HCT116 (cell line): ENCODE data around the gene SIX3. TPM values are rescaled to one million over a fixed set of nuclear protein-coding genes. Genes with fewer than 3 reads are reported as not detected.

Source experiments
- ATAC-seq: fragments of 200-7000 bp; cut with Tn5 transposase; 2 replicates; pipeline ENCODE4 v1.9.1; 2020; ENCODE audit warnings: mild to moderate bottlenecking, moderate library complexity
- BruUV-seq: library from RNA; stranded (reverse); fragments of 400-500 nt; replicated peaks from 2 replicates; lab custom pipeline; 2021; lab: Mats Ljungman, UMichigan
- CTCF ChIA-PET: fragments of 300-600 bp; sonication (Branson Sonifier 250); formaldehyde crosslinking; loops from one replicate; lab custom pipeline; 2021; ENCODE audit warnings: antibody characterized with exemption; lab: Charles Lee
- POLR2A ChIA-PET: fragments of 300-600, 350-600 bp; sonication (Branson Sonifier 250); formaldehyde crosslinking; loops from one replicate; lab custom pipeline; 2021; ENCODE audit warnings: antibody characterized with exemption; lab: Charles Lee
- RAD21 ChIA-PET, 2 experiments: fragments of 300-600 bp; sonication (Branson Sonifier 250); formaldehyde crosslinking; loops; one replicate each; lab custom pipeline; 2023; ENCODE audit warnings: low total read pairs in 2 of 2; ENCODE audit not compliant: uncharacterized antibody in 2 of 2, unreplicated experiment in 2 of 2, low non-redundant PET in 1 of 2; lab: Charles Lee
- DNase-seq: peaks from one replicate; pipeline ENCODE4 v3.0.0-alpha.2; 2010; ENCODE audit warnings: low read depth, low spot score
- H2AFZ ChIP-seq: fragments of 200-600 bp; shearing (Covaris generic), sonication (generic); 2 replicates; pipeline ENCODE4 v1.6.1; 2017; ENCODE audit warnings: low read depth, mixed run types, mixed read lengths, antibody characterized with exemption, low read length; ENCODE audit not compliant: poor library complexity, severe bottlenecking
- H3K27ac ChIP-seq: 2 replicates; pipeline ENCODE4 v1.5.1; 2012; ENCODE audit warnings: low read depth, low read length
- H3K27me3 ChIP-seq: fragments of 200-600 bp; sonication (generic); 2 replicates; pipeline ENCODE4 v1.6.1; 2016; ENCODE audit warnings: mixed run types, low read length, mixed read lengths; ENCODE audit not compliant: insufficient read depth
- H3K36me3 ChIP-seq, 2 experiments: fragments of 200-500 bp in 1 of 2; fragments of 200-600 bp in 1 of 2; sonication (Bioruptor generic) in 1 of 2; sonication (generic) in 1 of 2; 2 replicates each; pipeline versions ENCODE4 v1.5.1 to v1.6.1; 2014 to 2016; ENCODE audit warnings: low read length in 2 of 2, inconsistent platforms in 1 of 2, mixed read lengths in 1 of 2, mixed run types in 1 of 2; ENCODE audit not compliant: insufficient read depth in 2 of 2, control insufficient read depth in 1 of 2
- H3K4me1 ChIP-seq, 2 experiments: fragments of 200-600 bp in 1 of 2; sonication (generic) in 1 of 2; 2 replicates each; pipeline versions ENCODE4 v1.5.1 to v1.6.1; 2012 to 2017; ENCODE audit warnings: low read length in 2 of 2, inconsistent platforms in 1 of 2, mild to moderate bottlenecking in 1 of 2, mixed read lengths in 1 of 2, mixed run types in 1 of 2, moderate library complexity in 1 of 2; ENCODE audit not compliant: insufficient read depth in 2 of 2, control insufficient read depth in 1 of 2
- H3K4me2 ChIP-seq: fragments of 200-600 bp; sonication (generic); 2 replicates; pipeline ENCODE4 v1.6.1; 2017; ENCODE audit warnings: mixed run types, low read length, mixed read lengths
- H3K4me3 ChIP-seq, 2 experiments: fragments of 200-600 bp in 1 of 2; sonication (generic) in 1 of 2; replicated peaks in 1 of 2; 2 replicates each; pipeline ENCODE4 v1.5.1; 2011 to 2016; ENCODE audit warnings: low read length in 2 of 2, control low read depth in 1 of 2, low read depth in 1 of 2, mild to moderate bottlenecking in 1 of 2, mixed read lengths in 1 of 2, mixed run types in 1 of 2
- H3K79me2 ChIP-seq: fragments of 200-600 bp; sonication (generic); 2 replicates; pipeline ENCODE4 v1.6.1; 2017; ENCODE audit warnings: mild to moderate bottlenecking, mixed run types, low read length, moderate library complexity, mixed read lengths; ENCODE audit not compliant: insufficient read depth
- H3K9ac ChIP-seq: fragments of 200-600 bp; sonication (generic); 2 replicates; pipeline ENCODE4 v1.6.1; 2016; ENCODE audit warnings: low read length, mixed read lengths
- H3K9me2 ChIP-seq: fragments of 200-600 bp; sonication (generic), shearing (Covaris generic); 2 replicates; pipeline ENCODE4 v1.6.1; 2017; ENCODE audit warnings: mixed run types, mild to moderate bottlenecking, moderate library complexity; ENCODE audit not compliant: insufficient read depth
- H3K9me3 ChIP-seq, 2 experiments: fragments of 200-500 bp in 1 of 2; fragments of 200-600 bp in 1 of 2; sonication (Bioruptor generic) in 1 of 2; sonication (generic) in 1 of 2; 2 replicates each; pipeline ENCODE4 v1.6.1; 2014 to 2017; ENCODE audit warnings: low read length in 2 of 2, mixed read lengths in 2 of 2, inconsistent platforms in 1 of 2, low read depth in 1 of 2, mild to moderate bottlenecking in 1 of 2, mixed run types in 1 of 2, moderate library complexity in 1 of 2; ENCODE audit not compliant: control insufficient read depth in 1 of 2, insufficient read depth in 1 of 2
- H4K20me1 ChIP-seq: fragments of 200-600 bp; sonication (generic), shearing (Covaris generic); 2 replicates; pipeline ENCODE4 v1.6.1; 2017; ENCODE audit warnings: mixed run types, mild to moderate bottlenecking, moderate library complexity; ENCODE audit not compliant: insufficient read depth
- CTCF ChIP-seq, 3 experiments: fragments of 200-600 bp in 1 of 3; sonication (generic) in 1 of 3; IDR thresholded peaks in 2 of 3; conservative IDR thresholded peaks in 1 of 3; 2 replicates each; pipeline ENCODE4 v1.5.1; 2012 to 2017; ENCODE audit warnings: low read depth in 2 of 3, low read length in 2 of 3, antibody characterized with exemption in 1 of 3, borderline replicate concordance in 1 of 3, control low read depth in 1 of 3, mild to moderate bottlenecking in 1 of 3, mixed read lengths in 1 of 3, mixed run types in 1 of 3, moderate library complexity in 1 of 3; ENCODE audit not compliant: insufficient read depth in 1 of 3
- JUND ChIP-seq: IDR thresholded peaks from 2 replicates; pipeline ENCODE4 v1.6.1; 2012
- POLR2A ChIP-seq: IDR thresholded peaks from 2 replicates; pipeline ENCODE4 v1.7.0; 2011; ENCODE audit warnings: borderline replicate concordance; ENCODE audit not compliant: insufficient read depth, insufficient read length; ENCODE audit errors: extremely low read depth
- SRF ChIP-seq: IDR thresholded peaks from 2 replicates; pipeline ENCODE4 v1.6.1; 2012; ENCODE audit warnings: low read depth
- intact Hi-C: fragments of 100-400 bp; cut with micrococcal nuclease; formaldehyde crosslinking; loops from 2 replicates; pipeline ENCODE4 v1.10.0; 2022
- total RNA-seq: library from RNA; stranded (reverse); gene quantifications from one replicate; pipeline ENCODE4 v1.2.1, GENCODE V29; 2021; ENCODE audit not compliant: unreplicated experiment

SIX3 gene
- total RNA-seq, 1 experiment from 2014 or later = 1.2 TPM

GRCh38 chr2:44918095-44918775 lies 23.3 kb upstream of the SIX3 start:
- H3K27ac ChIP-seq = no peak overlapping the region
- POLR2A ChIA-PET = no interaction called here
- RAD21 ChIA-PET = no interaction called here
- TF ChIP-seq JUND (0 out of 2 replicates have a peak, but pooled peaks have one; percentile 11), POLR2A (no peak)
- H3K27me3 ChIP-seq = no peaks in the 10 kb centered on the region
- no peak for DNase-seq
- peak overlapping the region; percentile 37 for H3K4me2 ChIP-seq
- no peaks in the 10 kb centered on the region for H3K79me2 ChIP-seq
- no peaks in the 10 kb centered on the region for H4K20me1 ChIP-seq
- H3K4me1 ChIP-seq = peaks cover 0 to 10% of the 10 kb centered on the region in 2 experiments; a peak in 2 of 4 replicates
- no TSS peak for BruUV-seq
- H3K4me3 ChIP-seq = no peak overlapping the region
- intact Hi-C loops = no loop called here
- ATAC-seq = peak; percentile 40; the same call in 1 of the 2 replicates
- H3K36me3 ChIP-seq = no peaks in the 10 kb centered on the region
- no peaks in the 10 kb centered on the region for H3K9me2 ChIP-seq
- H2AFZ ChIP-seq = no peak overlapping the region
- no peak overlapping the region for H3K9ac ChIP-seq
- no peaks in the 10 kb centered on the region for H3K9me3 ChIP-seq
- CTCF ChIA-PET = no interaction called here

- Histone ChIP-seq H3K79me2 (no peaks in the 10 kb centered on the region), H3K9me3 (no peaks in the 10 kb centered on the region), H3K36me3 (no peaks in the 10 kb centered on the region), H3K4me1 (peaks cover 0 to 10% of the 10 kb centered on the region in 2 experiments; a peak in 2 of 4 replicates), H3K4me3 (no peak overlapping the region), H3K4me2 (no peak overlapping the region), H3K27ac (no peak overlapping the region), H3K9ac (no peak overlapping the region), H2AFZ (no peak overlapping the region), H3K9me2 (no peaks in the 10 kb centered on the region), H3K27me3 (peaks cover 7% of the 10 kb centered on the region; the same call in 1 of the 2 replicates), H4K20me1 (no peaks in the 10 kb centered on the region)
- DNase-seq (no peak), ATAC-seq (peak; percentile 50; the same call in 1 of the 2 replicates)
- no peak for TF ChIP-seq SRF
- TF ChIP-seq CTCF (IDR thresholded peaks at IDR 0.05 in 2 of 3, conservative IDR thresholded peaks at IDR 0.05 in 1 of 3; ENCODE audit: borderline replicate concordance in 1 of 3, insufficient read depth in 1 of 3, low read depth in 2 of 3, low read length in 2 of 3) = 0 out of 6 replicates have a peak, but pooled peaks of 2 of the 3 experiments have one; percentile 4 to 30
- ChIA-PET POLR2A (no interaction called here), CTCF (no interaction called here), RAD21 (no interaction called here)
- no TSS peak for BruUV-seq
- intact Hi-C loops = no loop called here
These were observed 20.8 kb upstream of the SIX3 start for GRCh38 chr2:44920751-44921150.
